Hematopoietic multipotent progenitor cell treated with erythropoietin and hydrocortisone succinate and interleukin-3 and kit ligand, for 6 days (in vitro differentiated cells): Measurements from ENCODE around the gene SSTR3.

Experiments
- DNase-seq: peaks from one replicate; pipeline ENCODE4 v3.0.0-alpha.2; 2015

Gene SSTR3

GRCh38 chr22:37228106-37229011 lies 16.1 kb upstream of the SSTR3 start:
- DNase-seq: peak; percentile 56

- DNase-seq: no peak
Measured at GRCh38 chr22:37226514-37226913, 14.2 kb upstream of the SSTR3 start.

- DNase-seq: no peak
Measured at GRCh38 chr22:37226087-37226486, 13.8 kb upstream of the SSTR3 start.

- DNase-seq: peak; percentile 37
Measured at GRCh38 chr22:37225481-37225880, 13.2 kb upstream of the SSTR3 start.

- no peak for DNase-seq
Measured at GRCh38 chr22:37224757-37225420, 12.6 kb upstream of the SSTR3 start.

GRCh38 chr22:37223965-37224551 lies 11.8 kb upstream of the SSTR3 start:
- DNase-seq: no peak

GRCh38 chr22:37222440-37222971 lies 10.2 kb upstream of the SSTR3 start:
- peak; percentile 40 for DNase-seq

- no peak for DNase-seq
Measured at GRCh38 chr22:37221424-37222333, 9.4 kb upstream of the SSTR3 start.

GRCh38 chr22:37220543-37220981 lies 8.3 kb upstream of the SSTR3 start:
- no peak for DNase-seq

GRCh38 chr22:37219533-37219932 lies 7.3 kb upstream of the SSTR3 start:
- DNase-seq: no peak

GRCh38 chr22:37218771-37219411 lies 6.6 kb upstream of the SSTR3 start:
- no peak for DNase-seq

GRCh38 chr22:37218399-37218770 lies 6.1 kb upstream of the SSTR3 start:
- DNase-seq: no peak

GRCh38 chr22:37215890-37216289 lies 3.6 kb upstream of the SSTR3 start:
- no peak for DNase-seq

GRCh38 chr22:37214731-37215030 lies 2.4 kb upstream of the SSTR3 start:
- no peak for DNase-seq

GRCh38 chr22:37213941-37214730 lies 1.9 kb upstream of the SSTR3 start:
- DNase-seq: peak; percentile 59

- no peak for DNase-seq
Measured at GRCh38 chr22:37213218-37213855, 1.1 kb upstream of the SSTR3 start.

GRCh38 chr22:37211866-37212173 lies 457 bp downstream of the SSTR3 start:
- DNase-seq: no peak

GRCh38 chr22:37211075-37211865 lies 1.0 kb downstream of the SSTR3 start:
- DNase-seq: no peak

GRCh38 chr22:37210041-37210803 lies 2.1 kb downstream of the SSTR3 start:
- DNase-seq: no peak
